C4-2B (cell line): ENCODE results near the gene TUG1.

Source experiments
- ZFX ChIP-seq: fragments of 450-650 bp; IDR thresholded peaks from 2 replicates; pipeline ENCODE4 v1.6.1; 2017
- TF ChIP-seq, protein P1 (sequence below): fragments of 450-650 bp; conservative IDR thresholded peaks from 2 replicates; pipeline ENCODE4 v1.5.1; 2017; ENCODE audit warnings: mild to moderate bottlenecking

DNA sequence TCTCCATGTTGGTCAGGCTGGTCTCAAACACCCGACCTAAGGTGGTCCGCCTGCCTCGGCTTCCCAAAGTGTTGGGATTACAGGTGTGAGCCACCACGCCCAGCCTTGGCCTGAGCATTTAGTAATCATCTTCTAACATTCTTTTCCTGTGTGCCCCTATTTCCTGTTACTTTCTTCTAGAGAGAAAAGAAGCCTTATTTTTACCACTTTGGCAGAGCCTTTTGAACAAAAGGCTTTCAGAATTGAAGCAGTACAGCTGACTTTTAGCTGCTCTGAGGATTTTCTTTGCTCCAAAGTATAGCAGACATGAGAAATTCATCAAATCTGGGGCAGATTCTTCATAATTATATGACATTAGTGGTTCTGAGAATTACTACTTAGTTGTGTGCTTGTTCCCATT, 13.9 kb upstream of the TUG1 start:
- TF ChIP-seq, protein P1, sequence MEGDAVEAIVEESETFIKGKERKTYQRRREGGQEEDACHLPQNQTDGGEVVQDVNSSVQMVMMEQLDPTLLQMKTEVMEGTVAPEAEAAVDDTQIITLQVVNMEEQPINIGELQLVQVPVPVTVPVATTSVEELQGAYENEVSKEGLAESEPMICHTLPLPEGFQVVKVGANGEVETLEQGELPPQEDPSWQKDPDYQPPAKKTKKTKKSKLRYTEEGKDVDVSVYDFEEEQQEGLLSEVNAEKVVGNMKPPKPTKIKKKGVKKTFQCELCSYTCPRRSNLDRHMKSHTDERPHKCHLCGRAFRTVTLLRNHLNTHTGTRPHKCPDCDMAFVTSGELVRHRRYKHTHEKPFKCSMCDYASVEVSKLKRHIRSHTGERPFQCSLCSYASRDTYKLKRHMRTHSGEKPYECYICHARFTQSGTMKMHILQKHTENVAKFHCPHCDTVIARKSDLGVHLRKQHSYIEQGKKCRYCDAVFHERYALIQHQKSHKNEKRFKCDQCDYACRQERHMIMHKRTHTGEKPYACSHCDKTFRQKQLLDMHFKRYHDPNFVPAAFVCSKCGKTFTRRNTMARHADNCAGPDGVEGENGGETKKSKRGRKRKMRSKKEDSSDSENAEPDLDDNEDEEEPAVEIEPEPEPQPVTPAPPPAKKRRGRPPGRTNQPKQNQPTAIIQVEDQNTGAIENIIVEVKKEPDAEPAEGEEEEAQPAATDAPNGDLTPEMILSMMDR: no peak
- TF ChIP-seq ZFX: no peak
